Measurements from ENCODE around the gene PGA5.
"Not testable (repeated sequence)": the region's sequence is repeated elsewhere in the genome, so short reads cannot be mapped to it uniquely, and the experiment has no call there.

GRCh38 chr11:61245284-61245964 is 4.4 kb downstream of the PGA5 start:
- TF ChIP-seq RFX5 (IDR thresholded peaks at IDR 0.05; ENCODE audit: low read depth, low read length); POLR2A (IDR thresholded peaks at IDR 0.05; ENCODE audit: low read depth, low read length); RAD21 (IDR thresholded peaks at IDR 0.05; ENCODE audit: insufficient read depth, low read depth, low read length); CTCF (IDR thresholded peaks at IDR 0.05 in 2 of 3, conservative IDR thresholded peaks at IDR 0.05 in 1 of 3; ENCODE audit: control insufficient read depth in 2 of 3, extremely low read depth in 1 of 3, insufficient read depth in 1 of 3, low read depth in 3 of 3, low read length in 3 of 3): not testable (repeated sequence)
